HG03571 (cell line): Measurements from ENCODE around the gene UBL4A.
"Not testable (repeated sequence)": the region's sequence is repeated elsewhere in the genome, so short reads cannot be mapped to it uniquely, and the experiment has no call there.

Experiments used
- ATAC-seq: cut with Tn5 transposase; IDR thresholded peaks from one replicate; pipeline ENCODE4 v1.9.1; 2021; ENCODE audit not compliant: unreplicated experiment

The UBL4A gene

DNA sequence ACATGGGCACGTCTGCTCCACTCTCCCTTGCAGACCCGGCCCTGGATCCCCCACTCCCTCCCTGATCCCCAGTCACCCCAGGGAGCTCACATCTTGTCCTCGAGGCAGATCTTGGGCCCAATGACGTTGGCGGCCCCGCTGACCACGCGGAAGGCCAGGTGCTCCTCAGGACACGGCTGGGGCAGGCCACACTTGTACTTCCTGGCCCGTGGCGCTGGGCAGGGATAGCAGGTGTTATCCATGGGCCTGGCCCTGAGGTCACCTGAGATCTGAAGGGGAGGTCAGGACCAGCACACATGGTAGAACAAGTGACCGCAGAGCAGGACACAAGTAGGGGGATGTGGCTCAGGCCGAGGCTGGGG is 21.9 kb upstream of the UBL4A start:
- no peak for ATAC-seq

DNA sequence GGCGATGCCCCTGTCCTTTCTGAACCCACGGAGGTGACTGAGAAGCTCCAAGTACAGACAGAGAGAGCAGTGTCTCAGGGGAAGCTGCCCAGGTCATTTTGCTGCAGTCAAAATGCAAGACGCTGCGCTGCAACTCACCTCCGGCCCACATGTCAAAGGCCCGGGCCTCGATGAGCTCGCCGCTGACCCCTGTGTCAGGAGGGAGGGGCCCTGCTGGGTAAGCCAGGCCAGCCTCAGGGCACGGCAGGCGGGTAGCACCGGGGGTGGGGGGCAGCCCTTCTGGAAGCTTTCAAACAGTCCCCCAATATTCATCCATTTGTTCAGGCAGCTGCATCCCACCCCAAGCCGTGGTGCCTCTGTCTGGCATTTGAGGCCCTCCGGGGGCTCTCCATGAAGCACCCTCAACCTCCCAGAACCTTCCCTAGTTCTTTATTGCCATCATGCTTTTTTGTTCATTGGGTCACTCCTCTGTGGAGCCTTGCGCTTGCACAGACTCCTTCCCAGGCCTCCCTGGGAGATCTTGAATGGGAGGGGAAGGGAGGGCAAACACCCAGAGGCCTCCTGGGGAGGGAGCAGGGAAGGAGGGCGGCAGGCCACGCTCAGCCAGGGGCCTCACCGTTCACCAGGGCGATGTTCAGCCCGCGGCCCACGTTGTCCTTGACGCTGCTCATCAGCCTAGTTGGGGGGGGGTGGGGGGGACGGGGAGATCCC is 21.4 kb upstream of the UBL4A start:
- no peak for ATAC-seq

DNA sequence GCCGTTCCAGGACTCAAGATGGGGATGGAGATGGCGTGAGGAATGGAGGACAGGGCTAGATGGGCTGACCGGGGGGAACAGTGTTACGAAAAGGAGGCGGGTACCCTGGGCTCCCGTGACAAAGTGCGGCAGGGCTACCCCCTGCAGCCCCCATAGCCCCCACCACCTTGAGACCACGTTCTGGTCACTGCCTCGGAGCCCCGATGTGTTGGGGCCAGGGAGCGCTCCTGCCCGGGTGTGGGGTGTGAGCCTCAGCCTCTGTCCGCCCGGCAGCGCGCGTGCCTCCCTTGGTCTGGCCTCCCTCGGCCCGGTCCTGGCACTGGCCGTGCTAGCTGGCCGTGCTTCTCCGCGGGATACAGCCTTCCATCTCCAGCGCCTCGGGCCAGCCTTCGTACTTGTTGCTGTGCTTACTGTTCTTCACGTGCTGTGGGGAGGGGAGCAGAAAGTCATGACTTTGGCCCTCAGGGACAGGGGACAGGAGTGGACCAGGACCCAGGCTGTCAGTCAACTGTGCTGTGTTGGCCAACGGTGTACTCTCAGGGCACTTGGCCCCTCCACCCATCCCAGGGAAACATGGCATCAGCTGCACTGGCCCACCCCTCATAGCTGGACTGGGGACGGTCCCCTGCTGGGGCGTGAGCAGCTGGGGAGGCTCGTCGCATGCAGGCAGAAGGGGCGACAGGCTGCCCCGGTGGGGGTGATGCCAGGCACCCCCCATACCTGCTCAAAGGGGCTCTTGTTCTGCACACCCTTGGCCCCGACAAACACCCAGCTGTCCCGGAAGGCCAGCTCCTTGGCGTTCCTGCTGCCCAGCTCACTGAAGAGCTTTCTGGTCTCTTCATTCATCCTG is 20.3 kb upstream of the UBL4A start:
- no peak for ATAC-seq

DNA sequence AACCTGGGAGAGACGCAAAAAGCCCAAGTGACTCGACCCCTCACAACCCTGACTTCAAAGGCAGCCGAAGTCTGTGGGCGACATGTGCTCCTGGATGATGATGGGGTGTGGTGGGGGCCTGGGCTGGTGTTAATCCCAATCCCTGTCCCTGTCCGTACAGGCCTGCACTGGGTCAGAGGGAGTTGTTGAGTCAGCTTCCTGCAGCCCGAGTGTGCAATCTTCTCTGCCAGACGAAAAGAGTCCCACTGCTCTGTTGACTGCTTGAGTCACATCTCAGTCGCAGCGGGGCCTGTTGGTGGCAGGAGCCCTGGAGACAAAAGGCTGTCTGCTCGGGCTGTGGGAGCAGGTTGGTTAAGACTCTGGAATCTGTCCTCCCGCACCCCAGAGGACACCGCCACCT is 19.3 kb upstream of the UBL4A start:
- ATAC-seq: no peak

DNA sequence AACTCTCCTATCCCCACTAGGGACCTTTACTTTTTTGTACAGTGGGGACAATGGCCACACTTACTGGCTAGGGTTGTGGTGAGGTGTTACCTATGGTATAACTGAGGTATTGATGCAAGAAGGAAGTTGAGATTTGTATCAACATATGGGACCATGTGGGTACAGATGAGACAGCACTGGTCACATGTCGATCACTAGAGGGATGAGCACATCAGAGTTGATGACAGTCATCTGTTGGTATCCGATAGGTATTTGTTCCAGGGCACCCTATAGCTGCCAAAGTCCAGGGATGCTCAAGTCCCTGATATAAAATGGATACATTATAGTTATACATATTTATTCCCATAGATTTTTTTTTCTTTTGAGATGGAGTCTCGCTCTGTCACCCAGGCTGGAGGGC is 16.6 kb upstream of the UBL4A start:
- no peak for ATAC-seq

DNA sequence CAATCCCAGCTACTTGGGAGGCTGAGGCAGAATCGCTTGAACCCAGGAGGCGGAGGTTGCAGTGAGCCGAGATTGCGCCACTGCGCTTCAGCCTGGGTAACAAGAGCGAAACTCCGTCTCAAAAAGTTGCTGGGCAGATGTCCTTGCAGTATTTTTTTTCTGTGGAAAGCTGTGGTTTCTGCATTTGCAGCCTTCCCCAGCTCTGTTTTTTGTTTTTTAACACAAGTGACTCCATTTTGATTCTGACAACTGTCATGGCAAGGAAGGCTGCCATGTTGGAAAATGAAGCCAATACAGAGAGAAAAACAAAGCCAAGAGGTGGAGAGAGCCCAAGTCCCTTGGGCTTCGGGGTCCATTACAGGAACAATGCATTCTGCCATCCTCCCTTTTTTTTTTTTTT is 15.7 kb upstream of the UBL4A start:
- ATAC-seq: no peak

DNA sequence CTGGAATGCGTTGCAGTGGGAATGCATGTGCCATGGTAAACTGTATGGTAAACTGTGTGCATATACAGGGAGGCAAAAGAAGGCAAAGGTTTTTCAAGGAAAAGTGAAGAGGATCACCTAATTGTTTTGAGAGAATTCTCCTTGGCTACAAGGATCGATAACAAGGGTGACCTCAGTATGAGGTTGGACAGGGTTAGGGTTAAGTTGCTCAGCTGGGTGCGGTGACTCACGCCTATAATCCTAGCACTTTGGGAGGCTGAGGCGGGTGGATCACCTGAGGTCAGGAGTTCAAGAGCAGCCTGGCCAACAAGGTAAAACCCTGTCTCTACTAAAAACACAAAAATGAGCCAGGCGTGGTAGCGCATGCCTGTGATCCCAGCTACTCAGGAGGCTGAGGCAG is 15.0 kb upstream of the UBL4A start:
- not testable (repeated sequence) for ATAC-seq

DNA sequence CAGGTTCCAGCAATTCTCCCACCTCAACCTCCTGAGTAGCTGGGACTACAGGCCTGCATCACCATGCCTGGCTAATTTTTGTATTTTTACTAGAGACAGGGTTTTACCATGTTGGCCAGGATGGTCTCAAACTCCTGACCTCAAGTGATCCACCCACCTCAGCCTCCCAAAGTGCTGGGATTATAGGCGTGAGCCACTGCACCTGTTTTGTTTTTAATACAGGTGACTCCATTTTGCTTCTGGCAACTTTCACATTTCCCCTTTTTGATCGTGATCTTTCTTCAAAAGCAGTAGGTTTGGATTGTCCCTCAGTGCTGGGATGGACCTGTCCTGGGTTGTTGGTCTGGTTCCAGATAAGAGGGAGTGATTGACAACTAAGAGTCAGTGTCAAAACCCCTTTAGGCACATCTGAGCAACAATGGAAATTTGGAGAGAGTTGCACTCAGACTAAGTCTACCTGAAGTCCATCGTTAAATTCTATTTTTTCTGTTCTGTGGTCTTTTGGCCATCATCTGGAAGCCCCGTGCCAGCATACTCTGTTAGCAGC is 10.2 kb upstream of the UBL4A start:
- not testable (repeated sequence) for ATAC-seq

DNA sequence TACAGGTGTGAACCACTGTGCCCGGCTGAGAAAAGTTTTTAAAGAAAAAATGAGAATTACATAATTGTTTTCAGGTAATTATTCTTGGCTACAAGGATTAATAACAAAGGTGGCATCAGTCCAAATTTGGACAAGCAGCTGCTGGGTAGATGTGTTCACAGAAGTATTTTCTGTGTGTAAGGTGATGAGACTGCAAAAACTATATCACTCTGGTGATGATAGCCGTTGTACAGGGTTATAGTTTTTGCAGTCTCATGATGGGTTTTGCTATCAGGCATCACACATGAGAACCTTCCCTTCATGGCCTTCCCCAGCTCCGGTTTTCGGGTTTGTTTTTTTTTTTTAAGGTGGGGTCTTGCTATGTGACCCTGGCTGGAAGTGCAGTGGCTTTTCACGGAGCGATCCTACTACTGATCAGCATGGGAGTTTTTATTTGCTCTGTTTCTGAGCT is 9.1 kb upstream of the UBL4A start:
- ATAC-seq: no peak

DNA sequence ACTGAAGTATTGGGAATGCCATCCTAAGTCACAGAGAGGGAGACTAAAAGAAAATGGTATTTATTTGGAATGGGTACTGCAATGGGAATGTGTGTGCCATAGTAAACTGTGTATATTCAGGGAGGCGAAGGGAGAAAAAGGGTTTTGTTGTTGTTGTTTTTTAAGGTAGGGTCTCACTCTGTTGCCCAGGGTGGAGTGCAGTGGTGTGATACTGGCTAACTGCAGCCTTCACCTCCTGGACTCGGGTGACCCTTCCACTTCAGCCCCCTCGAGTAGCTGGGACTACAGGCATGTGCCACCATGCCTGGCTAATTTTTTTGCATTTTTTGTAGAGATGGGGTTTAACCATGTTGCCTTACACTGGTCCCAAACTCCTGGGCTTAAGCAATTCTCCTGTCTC is 8.3 kb upstream of the UBL4A start:
- ATAC-seq: no peak

DNA sequence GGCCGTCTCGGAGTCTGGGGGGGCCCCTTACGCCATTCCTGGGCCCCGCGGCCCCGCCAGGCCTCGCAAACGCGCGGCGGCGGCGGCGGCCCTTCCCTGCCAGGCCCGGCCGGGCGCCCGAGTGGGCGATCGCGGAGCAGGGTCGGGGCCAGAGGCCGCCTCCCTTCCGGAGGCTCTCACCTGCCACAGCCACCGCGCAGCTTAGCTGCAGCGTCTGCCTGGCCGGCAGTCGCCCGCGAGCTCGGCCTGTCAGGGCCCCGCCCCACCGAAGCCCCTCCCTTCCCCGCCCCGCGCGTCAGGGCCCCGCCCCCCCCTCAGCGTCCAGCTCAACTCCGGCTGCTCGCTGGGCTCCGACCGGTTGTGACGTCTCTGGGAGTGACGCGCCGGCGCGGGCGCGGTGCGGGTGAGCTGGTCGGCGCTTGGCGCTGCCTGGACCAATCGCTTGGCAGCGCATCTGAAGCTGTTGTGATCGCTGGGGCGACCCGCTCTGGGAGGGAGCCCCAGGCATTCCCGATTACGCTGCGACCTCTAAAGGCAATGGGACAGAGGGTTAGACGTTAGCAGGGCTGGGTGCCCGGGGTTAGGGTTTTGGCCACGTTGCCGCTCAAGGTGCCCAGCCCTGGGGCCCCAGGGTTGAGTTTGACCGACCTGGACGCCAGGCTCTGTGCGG is 4.1 kb upstream of the UBL4A start, which contains the start of gene SLC10A3:
TSS of gene SLC10A3 (minus strand) at position 216 of the 670 bp plus-strand sequence. CDS start 1,689 bp downstream, outside the sequence.
- ATAC-seq: peak; percentile 76

DNA sequence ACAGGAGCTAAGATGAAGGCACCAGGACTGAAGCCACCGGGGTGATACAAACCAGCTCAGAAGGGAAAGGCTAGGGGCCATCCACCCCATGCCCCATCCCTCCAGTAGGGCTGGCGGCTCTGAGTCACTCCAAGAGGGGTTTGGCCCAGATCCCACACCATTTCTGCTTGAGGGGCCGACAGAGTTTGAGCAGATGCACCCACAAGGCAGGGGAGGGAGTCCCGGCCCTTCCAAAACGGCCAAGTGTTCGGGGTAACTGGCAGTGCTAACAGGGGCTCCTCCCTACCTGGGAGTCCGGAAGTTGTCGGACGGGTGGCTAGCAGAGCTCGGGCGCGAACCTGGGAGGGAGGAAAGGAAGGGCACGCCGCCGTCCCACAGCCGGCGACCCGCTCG is 3.6 kb upstream of the UBL4A start:
- peak; percentile 21 for ATAC-seq

DNA sequence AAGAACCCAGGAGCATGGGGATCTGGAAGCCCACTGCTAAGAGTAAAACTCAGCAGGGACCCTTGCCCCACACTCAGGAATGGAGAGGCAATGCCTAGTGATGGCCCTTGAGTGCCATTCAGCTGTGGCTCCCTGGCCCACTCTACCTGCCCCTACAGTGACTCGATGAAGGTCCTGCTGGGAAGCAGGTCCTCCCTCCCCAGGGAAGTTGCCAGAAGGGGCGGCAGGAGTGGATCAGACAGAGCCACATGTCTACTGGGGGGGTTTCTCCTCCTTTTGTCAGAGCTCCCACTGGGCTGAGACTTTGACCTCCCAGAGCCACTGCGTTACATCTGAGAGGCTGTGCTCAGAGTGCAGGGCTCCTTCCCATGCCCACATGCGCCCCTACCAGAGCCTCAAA is 2.8 kb upstream of the UBL4A start:
- no peak for ATAC-seq

DNA sequence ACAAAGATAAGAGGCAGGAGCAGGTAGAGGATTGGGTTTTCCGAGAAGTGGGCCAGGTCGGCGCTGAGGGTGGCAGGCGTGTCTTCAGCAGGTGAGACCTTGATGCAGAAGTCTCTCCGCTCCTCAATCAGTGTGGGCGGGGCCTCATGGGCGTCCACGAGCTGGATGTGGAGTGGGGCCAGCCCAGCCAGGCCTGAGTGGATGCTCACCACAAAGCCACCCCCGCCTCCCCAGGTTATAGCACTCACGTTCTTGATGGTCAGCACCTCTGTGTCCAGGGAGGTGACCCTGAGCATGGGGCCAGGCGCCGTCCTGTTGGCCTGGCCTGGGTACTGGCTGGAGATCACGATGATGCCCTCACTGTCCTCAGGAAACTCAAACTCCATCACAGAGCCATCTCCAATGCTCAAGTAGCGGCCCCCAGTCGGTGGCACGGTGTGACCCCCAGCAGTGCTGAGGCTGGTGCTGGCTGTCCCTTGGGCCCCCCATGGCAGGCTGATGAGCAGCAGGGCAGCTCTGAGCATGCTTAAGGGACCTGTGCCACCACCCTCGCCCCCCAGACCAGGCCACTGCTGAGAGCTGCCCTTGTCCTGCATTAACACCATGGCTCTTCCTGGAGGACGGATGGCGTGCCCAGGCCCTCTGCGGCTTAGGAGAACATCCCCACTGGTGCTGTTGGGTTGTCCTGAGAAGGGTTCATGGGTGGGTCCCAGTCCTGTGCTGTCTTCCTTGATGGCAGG is 2.1 kb upstream of the UBL4A start:
- ATAC-seq: no peak

DNA sequence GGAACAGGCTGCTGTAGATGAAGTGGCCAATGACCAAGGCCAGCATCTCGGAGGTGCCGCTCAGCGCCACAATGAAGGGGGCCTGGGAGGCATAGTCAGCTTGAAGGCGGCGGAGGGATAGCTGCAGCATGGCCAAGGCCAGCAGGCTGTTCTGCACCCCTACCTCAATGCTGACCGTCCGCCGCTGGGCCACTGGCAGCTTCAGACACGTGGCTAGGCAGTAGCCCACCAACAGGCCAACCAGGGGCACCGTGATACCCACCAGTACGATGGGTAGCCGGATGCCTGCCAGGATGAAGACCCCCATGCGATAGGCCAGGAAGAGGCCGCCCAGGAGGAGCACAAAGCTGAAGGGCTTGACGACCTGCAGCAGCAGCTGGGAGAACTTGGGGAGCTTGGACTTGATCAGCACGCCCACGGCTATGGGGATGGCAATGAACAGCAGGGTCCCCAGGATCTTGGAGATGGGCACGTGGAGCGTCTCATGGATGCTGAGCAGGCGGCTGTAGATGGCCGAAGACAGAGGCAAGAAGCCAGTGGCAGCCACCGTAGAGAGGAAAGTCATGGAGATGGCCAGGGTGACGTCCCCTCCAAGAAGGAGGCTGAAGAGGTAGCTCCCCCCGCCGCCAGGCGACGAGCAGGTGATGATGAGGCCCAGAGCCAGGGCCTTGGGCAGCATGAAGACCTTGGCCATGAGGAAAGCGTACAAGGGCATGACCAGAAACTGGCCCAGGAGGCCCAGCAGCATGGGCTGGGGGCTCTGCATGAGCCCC is 1.3 kb upstream of the UBL4A start:
- ATAC-seq: no peak

DNA sequence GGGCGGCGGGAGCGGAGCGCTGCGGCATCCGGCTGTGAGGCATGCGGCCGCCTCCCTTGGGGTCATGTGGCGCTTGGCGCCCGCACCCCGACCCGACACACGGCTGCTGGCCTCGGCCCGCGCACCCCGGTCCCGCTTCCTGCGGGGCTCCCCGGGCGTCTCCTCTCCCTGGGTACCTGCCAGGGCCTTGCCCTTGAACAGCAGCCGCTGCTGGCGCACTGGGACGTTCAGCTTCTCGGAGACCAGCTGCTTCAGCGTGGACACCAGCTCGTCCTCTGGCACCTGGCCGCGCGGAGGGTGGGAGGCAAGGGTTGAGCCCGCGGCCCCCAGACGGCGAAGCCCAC is 391 bp downstream of the UBL4A start:
- ATAC-seq: no peak

DNA sequence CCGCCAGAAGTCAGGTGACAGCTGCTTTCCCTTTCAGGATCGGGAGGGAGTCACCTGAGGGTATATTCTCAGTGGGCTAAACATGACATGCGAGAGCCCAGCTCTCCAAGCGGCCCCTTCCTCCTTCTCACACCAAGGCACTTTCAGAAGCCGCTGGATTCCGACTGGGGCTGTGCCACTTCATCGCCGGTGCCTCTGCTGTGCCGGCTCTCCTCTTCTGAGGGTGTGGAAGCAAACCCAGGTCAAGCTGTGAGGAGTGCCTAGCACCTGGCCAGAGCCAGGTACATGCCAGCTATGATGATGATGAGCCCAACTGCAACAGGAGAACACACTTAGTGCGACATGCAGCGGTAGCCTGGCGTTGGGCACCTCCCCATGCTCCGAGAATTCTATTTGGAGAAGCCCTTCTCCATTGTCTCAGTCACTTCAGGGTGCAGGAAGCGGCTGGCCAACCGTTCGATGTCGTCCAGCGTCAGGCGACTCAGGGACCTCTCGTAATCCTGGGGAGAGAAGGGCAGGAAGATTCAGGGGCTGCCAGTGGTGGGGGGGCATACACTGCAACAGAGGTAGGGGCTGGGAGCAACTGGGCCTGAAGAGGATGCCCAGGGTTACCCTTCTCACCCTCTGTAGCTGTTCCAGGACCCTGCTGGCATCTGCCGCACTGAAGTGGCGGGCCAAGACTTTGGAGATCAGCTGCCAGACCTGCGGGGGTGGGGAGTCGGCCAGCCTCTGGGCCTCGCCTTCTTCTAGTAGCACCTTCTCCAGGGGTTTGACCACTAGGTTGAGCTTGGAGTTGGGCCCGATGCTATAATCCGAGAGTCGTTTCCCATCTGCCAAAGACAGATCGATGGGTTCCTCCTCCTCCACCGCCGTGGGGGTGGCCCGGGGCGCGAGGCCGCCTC is 1.0 kb downstream of the UBL4A start:
- ATAC-seq: no peak

DNA sequence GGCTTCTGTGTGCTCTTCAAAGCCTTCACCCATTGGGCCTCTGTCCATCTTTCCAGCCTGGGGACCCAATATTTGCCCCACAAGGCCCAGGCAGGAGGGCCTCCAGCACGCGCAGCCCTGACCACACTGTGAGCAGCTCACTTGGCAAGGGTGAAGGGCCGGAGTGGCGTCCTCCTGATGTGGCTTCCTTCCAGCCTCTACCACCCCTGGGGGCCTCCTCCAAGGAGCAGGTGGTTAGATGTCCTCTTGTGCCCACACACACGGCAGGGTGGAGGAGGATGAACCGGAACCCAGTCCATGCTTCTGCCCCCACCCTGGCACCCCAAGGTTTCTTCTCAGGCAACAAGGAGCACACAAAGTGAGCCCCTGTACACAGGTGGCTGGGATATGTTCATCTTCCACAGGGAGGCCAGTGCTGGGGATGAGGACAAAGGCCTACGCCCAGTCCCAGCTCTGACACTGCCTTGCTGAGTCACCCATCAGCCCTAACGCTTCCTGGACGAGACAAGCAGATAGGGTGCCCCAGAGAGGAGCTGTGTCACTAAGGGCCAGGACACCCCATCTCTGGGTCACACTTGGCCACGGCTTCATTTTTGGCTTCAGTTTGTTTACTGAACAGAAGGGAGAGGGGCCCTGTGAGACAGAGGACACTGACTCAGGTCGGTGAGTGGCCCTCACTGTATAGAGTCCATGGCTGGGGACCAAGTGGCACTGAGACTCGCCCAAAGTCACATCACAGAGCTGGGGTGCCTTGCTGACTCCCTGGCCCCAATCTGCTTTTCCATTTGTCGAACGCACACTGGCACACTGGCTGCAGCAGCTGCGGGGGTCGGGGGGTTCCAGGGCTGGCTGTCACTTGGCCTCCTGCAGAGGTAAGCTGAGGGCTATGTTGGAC is 1.9 kb downstream of the UBL4A start:
- ATAC-seq: no peak
